Midbrain (tissue), 1 donor: ENCODE results near the gene AFAP1L1.
"Not testable (repeated sequence)": the region's sequence is repeated elsewhere in the genome, so short reads cannot be mapped to it uniquely, and the experiment has no call there.

ENCODE experiments used
- DNase-seq: peaks from one replicate; lab custom pipeline; 2025; lab: John Stamatoyannopoulos, UW

The AFAP1L1 gene

DNA sequence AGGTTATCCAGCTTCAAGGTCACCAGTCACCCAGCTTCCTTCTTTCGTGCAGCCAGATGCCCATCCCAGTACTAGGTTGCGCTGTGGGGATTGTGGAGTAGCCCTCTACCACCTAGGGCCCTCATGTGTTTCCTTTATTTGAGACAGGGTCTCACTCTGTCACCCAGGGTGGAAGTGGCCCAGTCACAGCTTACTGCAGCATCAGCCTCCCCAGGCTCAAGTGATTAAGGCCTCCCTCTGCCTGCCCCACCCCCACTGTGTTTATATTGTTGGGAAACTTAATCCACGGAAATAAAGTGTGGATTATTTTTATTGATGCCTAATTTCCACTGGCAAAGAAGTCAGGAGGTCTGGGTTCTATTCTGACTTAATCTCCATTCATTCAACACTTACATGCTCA lies 103.1 kb downstream of the AFAP1L1 start:
- DNase-seq, result no peak

DNA sequence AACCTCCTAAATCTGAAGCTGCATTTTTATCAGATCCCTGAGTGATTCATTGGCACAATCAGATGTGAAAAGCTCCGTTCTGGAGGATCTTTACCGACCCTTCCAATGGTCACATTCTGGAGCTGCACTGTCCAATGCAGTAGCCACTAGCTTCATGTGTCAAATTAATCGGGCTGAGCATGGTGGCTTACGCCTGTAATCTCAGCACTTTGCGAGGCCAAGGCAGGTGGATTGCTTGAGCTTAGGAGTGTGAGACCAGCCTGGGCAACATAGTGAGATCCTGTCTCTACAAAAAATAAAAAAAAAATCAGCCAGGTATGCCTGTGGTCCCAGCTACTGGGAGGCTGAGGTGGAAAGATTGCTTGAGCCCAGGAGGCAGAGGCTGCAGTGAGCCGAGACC lies 103.8 kb downstream of the AFAP1L1 start:
- no peak for DNase-seq

- DNase-seq, result no peak
These were observed 104.4 kb downstream of the AFAP1L1 start for GRCh38 chr5:149376104-149376503.

- no peak for DNase-seq
These were observed 105.2 kb downstream of the AFAP1L1 start for GRCh38 chr5:149376711-149377447.

DNA sequence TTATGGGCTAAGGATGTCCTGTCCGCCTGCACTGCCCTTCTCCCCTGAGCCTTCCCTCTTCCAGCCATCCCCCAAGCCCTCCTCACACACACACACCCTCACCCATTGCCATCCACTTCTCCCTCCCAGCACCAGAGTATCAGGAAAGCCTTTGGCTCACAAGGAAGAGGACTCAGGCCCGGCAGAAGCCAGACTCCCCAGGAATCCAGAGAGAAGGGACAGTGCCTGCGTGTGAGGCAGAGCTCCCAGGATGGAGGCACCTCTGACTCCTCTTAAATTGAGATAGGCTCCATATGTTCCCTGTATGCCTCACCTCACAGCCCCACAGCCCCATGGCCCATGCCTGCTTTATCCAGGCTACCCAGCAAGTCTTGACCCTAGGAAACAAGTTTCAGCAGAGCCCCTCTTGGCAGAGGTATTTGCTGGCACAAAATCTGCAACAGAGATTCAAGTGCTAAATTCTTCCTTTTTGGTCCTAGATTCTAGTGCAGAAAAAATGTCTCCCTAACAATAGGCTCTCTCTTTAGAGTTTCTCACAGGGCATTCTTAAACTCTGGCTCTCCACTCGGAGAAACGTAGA lies 106.7 kb downstream of the AFAP1L1 start:
- no peak for DNase-seq

- DNase-seq, result no peak
These were observed 107.6 kb downstream of the AFAP1L1 start, which contains the start of gene IL17B for GRCh38 chr5:149379177-149379761. TSS of gene IL17B (minus strand) at chr5:149379292. CDS start at chr5:149379225, 67 bp downstream.

GRCh38 chr5:149379818-149380374 lies 108.2 kb downstream of the AFAP1L1 start:
- DNase-seq, result no peak

- DNase-seq, result no peak
These were observed 108.9 kb downstream of the AFAP1L1 start for GRCh38 chr5:149380466-149381121.

DNA sequence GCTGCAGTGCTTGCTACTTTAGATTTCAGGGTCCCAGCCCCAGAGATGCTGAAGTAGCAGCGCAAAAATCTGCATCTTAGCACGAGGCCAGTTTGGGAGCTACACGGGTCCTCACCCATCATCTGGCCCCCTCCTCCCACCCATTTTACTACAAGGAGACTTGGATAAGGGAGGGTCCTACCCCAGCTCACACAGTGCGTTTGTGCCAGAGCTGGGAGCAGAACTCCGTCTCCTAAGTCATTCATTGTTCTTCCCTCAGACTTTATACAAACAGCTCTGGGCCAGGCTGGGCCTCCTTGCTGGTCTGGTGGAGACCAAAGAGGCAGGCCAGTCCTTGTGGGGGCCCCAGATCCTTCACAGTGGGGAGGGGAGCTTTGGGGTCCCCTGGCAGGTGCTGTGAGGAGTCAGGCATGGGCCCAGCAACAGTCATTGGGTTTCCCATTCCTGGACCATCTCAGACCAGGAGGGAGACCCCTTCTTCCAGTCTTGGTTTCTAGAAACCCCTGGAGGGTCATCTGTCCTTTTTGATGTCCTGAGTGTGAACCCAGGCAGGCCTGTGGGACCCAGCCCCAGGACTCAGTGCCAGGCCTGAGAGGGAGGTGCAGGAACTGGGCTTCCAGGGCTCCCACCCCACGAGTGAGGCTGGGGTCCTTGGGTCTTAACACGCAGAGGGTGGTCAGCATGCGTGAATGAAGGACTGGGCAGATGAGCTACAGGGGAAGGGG lies 109.8 kb downstream of the AFAP1L1 start:
- no peak for DNase-seq

DNA sequence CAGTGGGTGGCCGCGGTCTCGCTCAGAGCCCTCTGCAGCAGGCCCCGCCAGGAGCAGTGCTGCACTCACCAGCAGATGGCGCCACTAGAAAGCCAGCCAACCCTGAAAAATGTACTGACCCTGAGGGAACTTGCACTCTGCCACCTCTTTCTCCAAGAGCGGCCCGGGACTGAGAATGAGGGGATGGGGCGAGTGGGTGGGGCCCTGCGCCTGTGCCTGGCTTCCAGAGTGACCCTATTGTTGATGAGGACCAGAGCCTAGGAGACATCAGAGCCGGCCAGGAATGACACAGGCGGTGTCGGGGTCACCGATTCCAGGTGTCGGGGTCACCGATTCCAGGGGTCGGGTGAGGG lies 110.3 kb downstream of the AFAP1L1 start:
- DNase-seq, result peak; percentile 37

GRCh38 chr5:149382517-149383220 lies 111.0 kb downstream of the AFAP1L1 start:
- no peak for DNase-seq

DNA sequence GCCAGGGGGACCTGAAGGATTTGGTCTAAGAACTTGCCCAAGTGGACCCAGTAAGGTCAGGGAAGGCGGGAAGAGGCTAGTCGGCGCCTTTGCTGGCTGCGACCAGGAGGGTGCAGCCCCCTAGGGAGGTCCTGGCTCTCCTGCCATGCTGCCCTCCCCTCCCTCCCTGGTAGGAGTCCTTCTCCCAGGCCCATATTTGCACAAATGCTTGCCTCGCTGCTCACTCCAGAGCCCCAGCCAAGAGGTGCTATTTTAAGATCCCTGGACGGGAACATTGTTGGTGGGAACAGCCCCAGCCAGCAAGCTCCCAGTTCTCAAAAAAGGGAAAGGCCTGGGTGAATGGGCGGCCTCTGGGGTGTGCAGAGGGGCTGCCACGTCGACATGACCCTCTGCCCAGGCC lies 111.7 kb downstream of the AFAP1L1 start:
- DNase-seq, result no peak

DNA sequence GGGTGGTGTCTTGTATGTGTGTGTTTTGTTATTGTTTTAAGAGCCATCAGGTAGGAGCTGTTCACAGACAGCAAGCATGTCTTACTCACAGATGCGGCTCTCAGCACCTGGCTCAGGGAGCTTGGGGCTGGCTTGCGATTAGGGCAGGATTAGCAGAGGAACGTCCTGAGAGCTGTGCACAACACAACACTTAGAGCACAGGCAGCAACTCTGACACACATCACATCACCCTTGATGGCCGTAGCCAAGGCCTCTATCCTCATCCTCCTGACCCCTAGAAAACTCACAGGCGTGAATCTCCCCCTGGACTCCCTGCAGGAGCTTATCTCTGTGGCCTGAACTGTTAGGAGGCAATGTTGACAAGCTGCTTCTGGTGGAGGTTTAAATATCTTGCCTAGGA lies 114.5 kb downstream of the AFAP1L1 start:
- no peak for DNase-seq

- no peak for DNase-seq
These were observed 115.5 kb downstream of the AFAP1L1 start for GRCh38 chr5:149387081-149387631.

DNA sequence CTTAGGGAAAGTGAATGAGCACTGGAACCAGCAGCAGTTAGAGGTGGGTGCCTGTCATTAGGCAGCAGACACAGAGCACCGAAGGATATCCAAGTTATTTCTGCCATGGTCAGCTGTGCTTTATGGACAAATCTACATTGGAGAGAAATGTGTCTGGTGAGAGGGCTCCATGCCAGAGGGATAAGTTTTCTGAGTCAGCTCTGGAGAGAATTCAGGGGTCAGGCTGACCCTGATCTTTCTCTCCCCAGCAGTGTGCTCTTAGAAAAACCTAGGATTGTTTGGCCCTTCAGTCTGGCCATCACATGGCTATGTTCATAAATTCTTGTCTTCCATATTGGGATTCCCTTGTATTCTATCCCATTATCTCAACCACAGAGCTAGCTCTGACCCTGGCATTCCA lies 116.3 kb downstream of the AFAP1L1 start:
- no peak for DNase-seq

DNA sequence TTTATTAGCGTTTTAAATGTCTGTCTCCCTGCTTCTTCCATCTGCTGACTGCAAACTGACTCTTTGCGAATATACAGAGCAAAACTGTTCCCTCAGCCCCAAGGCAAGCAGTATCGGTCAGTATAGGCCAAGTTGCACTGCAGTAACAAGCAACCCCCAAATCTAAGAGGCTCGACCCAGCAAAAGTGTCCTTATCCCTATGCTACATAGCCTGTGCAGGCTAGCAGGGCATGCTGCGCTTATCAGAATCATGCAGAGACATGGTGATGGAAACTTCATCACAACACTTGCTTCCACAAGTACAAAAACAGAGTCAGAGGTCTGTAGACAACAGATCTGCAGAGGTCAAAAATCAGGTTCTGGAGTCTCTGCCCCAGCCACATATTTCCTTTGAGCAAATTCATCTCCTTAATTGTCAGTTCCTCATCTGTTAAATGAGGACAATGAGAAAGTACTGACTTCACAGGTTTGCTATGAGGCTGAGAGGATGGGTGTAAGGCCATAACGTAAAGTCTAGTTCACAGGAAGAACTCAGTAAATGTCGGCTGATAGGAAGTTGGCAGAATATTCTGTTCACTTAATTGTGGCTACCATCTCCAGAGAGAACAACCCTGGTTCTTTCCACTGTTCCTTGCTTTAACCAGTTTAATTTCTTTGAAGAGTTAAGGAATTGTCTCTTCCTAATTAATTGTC lies 117.0 kb downstream of the AFAP1L1 start:
- no peak for DNase-seq

GRCh38 chr5:149389552-149390495 lies 118.2 kb downstream of the AFAP1L1 start:
- no peak for DNase-seq

DNA sequence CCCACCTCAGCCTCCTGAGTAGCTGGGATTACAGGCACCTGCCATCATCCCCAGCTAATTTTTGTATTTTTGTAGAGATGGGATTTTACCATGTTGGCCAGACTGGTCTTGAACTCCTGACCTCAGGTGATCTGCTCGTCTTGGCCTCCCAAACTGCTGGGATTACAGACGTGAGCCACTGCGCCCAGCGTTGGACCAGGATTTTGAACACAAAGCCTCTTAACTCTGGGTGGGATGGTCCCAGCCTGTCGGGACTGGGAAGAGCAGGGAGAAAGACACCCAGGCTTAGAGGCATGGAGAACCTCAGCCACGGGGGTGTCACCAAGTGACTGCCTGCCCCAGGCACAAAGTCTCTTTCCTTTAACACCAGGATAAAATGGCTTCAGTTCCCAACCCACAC lies 119.4 kb downstream of the AFAP1L1 start:
- DNase-seq, result not testable (repeated sequence)
